H9 (cell line): ENCODE results near the gene ANAPC15. TPM values are rescaled to one million over a fixed set of nuclear protein-coding genes. Genes with fewer than 3 reads are reported as not detected.

ENCODE experiments used
- DNase-seq: peaks from one replicate; pipeline ENCODE4 v3.0.0-alpha.2; 2017
- H2AFZ ChIP-seq: one replicate; pipeline ENCODE4 v1.6.1; 2013; ENCODE audit warnings: mild to moderate bottlenecking, low read length, control low read depth, moderate library complexity
- H2AK5ac ChIP-seq: 2 replicates; pipeline ENCODE4 v1.6.1; 2013; ENCODE audit warnings: low read length, control low read depth, mixed read lengths; ENCODE audit not compliant: insufficient read length
- H2BK120ac ChIP-seq: one replicate; pipeline ENCODE4 v1.6.1; 2013; ENCODE audit warnings: low read depth, mild to moderate bottlenecking, low read length, control low read depth, inconsistent platforms; ENCODE audit not compliant: poor library complexity, severe bottlenecking
- H2BK12ac ChIP-seq: 2 replicates; pipeline ENCODE4 v1.6.1; 2013; ENCODE audit warnings: low read length, control low read depth, mixed read lengths, low read depth; ENCODE audit not compliant: insufficient read length
- H2BK15ac ChIP-seq: 2 replicates; pipeline ENCODE4 v1.6.1; 2013; ENCODE audit warnings: low read depth, low read length, control low read depth
- H2BK20ac ChIP-seq: one replicate; pipeline ENCODE4 v1.6.1; 2013; ENCODE audit warnings: low read depth, mild to moderate bottlenecking, low read length, control low read depth, inconsistent platforms; ENCODE audit not compliant: poor library complexity, severe bottlenecking
- H2BK5ac ChIP-seq: 2 replicates; pipeline ENCODE4 v1.6.1; 2013; ENCODE audit warnings: low read length, control low read depth, mixed read lengths; ENCODE audit not compliant: insufficient read length
- H3K14ac ChIP-seq: 2 replicates; pipeline ENCODE4 v1.6.1; 2013; ENCODE audit warnings: low read length, control low read depth; ENCODE audit not compliant: insufficient read depth
- H3K18ac ChIP-seq: 2 replicates; pipeline ENCODE4 v1.6.1; 2013; ENCODE audit warnings: low read depth, mild to moderate bottlenecking, mixed read lengths, low read length, control low read depth; ENCODE audit not compliant: insufficient read length
- H3K23ac ChIP-seq: 2 replicates; pipeline ENCODE4 v1.6.1; 2013; ENCODE audit warnings: low read length, control low read depth, mixed read lengths, low read depth; ENCODE audit not compliant: insufficient read length
- H3K23me2 ChIP-seq: 2 replicates; pipeline ENCODE4 v1.6.1; 2013; ENCODE audit warnings: low read depth, mild to moderate bottlenecking, mixed read lengths, low read length, control low read depth; ENCODE audit not compliant: insufficient read length, poor library complexity, severe bottlenecking
- H3K27ac ChIP-seq: 2 replicates; pipeline ENCODE4 v1.5.1; 2013; ENCODE audit warnings: low read length, control low read depth, mixed read lengths, low read depth; ENCODE audit not compliant: insufficient read length
- H3K27me3 ChIP-seq: 2 replicates; pipeline ENCODE4 v1.6.1; 2013; ENCODE audit warnings: low read length, control low read depth, inconsistent platforms; ENCODE audit not compliant: insufficient read depth
- H3K4ac ChIP-seq: 2 replicates; pipeline ENCODE4 v1.6.1; 2013; ENCODE audit warnings: low read depth, mild to moderate bottlenecking, control low read depth, inconsistent platforms, low read length, moderate library complexity
- H3K4me1 ChIP-seq: 2 replicates; pipeline ENCODE4 v1.6.1; 2013; ENCODE audit warnings: low read length, control low read depth, inconsistent platforms; ENCODE audit not compliant: insufficient read depth
- H3K4me2 ChIP-seq: 2 replicates; pipeline ENCODE4 v1.6.1; 2013; ENCODE audit warnings: low read length, control low read depth, mixed read lengths; ENCODE audit not compliant: insufficient read length, insufficient read depth
- H3K56ac ChIP-seq: 2 replicates; pipeline ENCODE4 v1.6.1; 2013; ENCODE audit warnings: low read depth, mild to moderate bottlenecking, mixed read lengths, low read length, control low read depth; ENCODE audit not compliant: insufficient read length
- H3K79me1 ChIP-seq: 2 replicates; pipeline ENCODE4 v1.6.1; 2013; ENCODE audit warnings: low read depth, mild to moderate bottlenecking, moderate library complexity, low read length, control low read depth, inconsistent platforms; ENCODE audit not compliant: insufficient read depth, poor library complexity, severe bottlenecking
- H3K79me2 ChIP-seq: 2 replicates; pipeline ENCODE4 v1.6.1; 2013; ENCODE audit warnings: low read length, control low read depth, inconsistent platforms; ENCODE audit not compliant: insufficient read depth
- H3K9ac ChIP-seq: 2 replicates; pipeline ENCODE4 v1.6.1; 2013; ENCODE audit warnings: low read length, control low read depth, mixed read lengths; ENCODE audit not compliant: insufficient read length; ENCODE audit errors: extremely low read depth
- H3K9me3 ChIP-seq: one replicate; pipeline ENCODE4 v1.6.1; 2013; ENCODE audit warnings: low read depth, low read length, inconsistent platforms; ENCODE audit not compliant: control insufficient read depth
- H3T11ph ChIP-seq: one replicate; pipeline ENCODE4 v1.6.1; 2013; ENCODE audit warnings: mild to moderate bottlenecking, low read length, control low read depth, inconsistent platforms
- H4K20me1 ChIP-seq: one replicate; pipeline ENCODE4 v1.6.1; 2013; ENCODE audit not compliant: control insufficient read depth, insufficient read length, insufficient read depth
- H4K5ac ChIP-seq: 2 replicates; pipeline ENCODE4 v1.6.1; 2013; ENCODE audit warnings: low read depth, mild to moderate bottlenecking, mixed read lengths, low read length, control low read depth; ENCODE audit not compliant: insufficient read length
- H4K8ac ChIP-seq: replicated peaks from 2 replicates; pipeline ENCODE4 v1.6.1; 2013; ENCODE audit warnings: low read length, control low read depth, mixed read lengths, low read depth; ENCODE audit not compliant: insufficient read length
- H4K91ac ChIP-seq: 2 replicates; pipeline ENCODE4 v1.6.1; 2013; ENCODE audit warnings: low read depth, mild to moderate bottlenecking, moderate library complexity, mixed read lengths, low read length, control low read depth; ENCODE audit not compliant: insufficient read length
- H3K27ac Mint-ChIP-seq, 3 experiments: 2 replicates in 2 of 3; 3 replicates in 1 of 3; pipeline ENCODE4 v1.8.0; 2020 to 2021; ENCODE audit warnings: mixed read lengths in 3 of 3, mild to moderate bottlenecking in 1 of 3, moderate library complexity in 1 of 3
- H3K27me3 Mint-ChIP-seq: 2 replicates; pipeline ENCODE4 v1.8.0; 2021; ENCODE audit warnings: low read depth, mild to moderate bottlenecking, moderate library complexity, mixed read lengths
- H3K36me3 Mint-ChIP-seq, 3 experiments: 2 replicates in 2 of 3; 3 replicates in 1 of 3; pipeline ENCODE4 v1.8.0; 2020 to 2021; ENCODE audit warnings: low read depth in 3 of 3, mixed read lengths in 3 of 3; ENCODE audit not compliant: insufficient read depth in 1 of 3
- H3K4me1 Mint-ChIP-seq, 2 experiments: 2 replicates each; pipeline ENCODE4 v1.8.0; 2020; ENCODE audit warnings: mixed read lengths in 2 of 2
- H3K4me3 Mint-ChIP-seq, 2 experiments: 2 replicates in 1 of 2; 3 replicates in 1 of 2; pipeline ENCODE4 v1.8.0; 2020 to 2021; ENCODE audit warnings: mild to moderate bottlenecking in 2 of 2, mixed read lengths in 2 of 2, moderate library complexity in 1 of 2
- H3K9me3 Mint-ChIP-seq, 2 experiments: 2 replicates in 1 of 2; 3 replicates in 1 of 2; pipeline ENCODE4 v1.8.0; 2020; ENCODE audit warnings: mild to moderate bottlenecking in 2 of 2, mixed read lengths in 2 of 2, moderate library complexity in 1 of 2
- WGBS: extraction: QIAGEN DNeasy Blood & Tissue Kit; methylation state at CpG from one replicate; pipeline ENCODE4 v1.1.7; 2013; ENCODE audit warnings: missing lambda C conversion rate, low lambda C conversion rate, mixed read lengths; ENCODE audit not compliant: insufficient read length; ENCODE audit errors: extremely low coverage; 5-methylcytosine and 5-hydroxymethylcytosine counted together
- total RNA-seq: library from RNA; stranded (reverse); gene quantifications from 2 replicates; pipeline ENCODE4 v1.2.1, GENCODE V29; 2021
- TF ChIP-seq, protein P1 (sequence below): fragments of 200-600 bp; sonication (generic); conservative IDR thresholded peaks from 3 replicates; pipeline ENCODE4 v1.8.0; 2021; ENCODE audit warnings: antibody characterized with exemption, mild to moderate bottlenecking

The ANAPC15 gene
- total RNA-seq, 1 experiment from 2014 or later, result 72.6 TPM

DNA sequence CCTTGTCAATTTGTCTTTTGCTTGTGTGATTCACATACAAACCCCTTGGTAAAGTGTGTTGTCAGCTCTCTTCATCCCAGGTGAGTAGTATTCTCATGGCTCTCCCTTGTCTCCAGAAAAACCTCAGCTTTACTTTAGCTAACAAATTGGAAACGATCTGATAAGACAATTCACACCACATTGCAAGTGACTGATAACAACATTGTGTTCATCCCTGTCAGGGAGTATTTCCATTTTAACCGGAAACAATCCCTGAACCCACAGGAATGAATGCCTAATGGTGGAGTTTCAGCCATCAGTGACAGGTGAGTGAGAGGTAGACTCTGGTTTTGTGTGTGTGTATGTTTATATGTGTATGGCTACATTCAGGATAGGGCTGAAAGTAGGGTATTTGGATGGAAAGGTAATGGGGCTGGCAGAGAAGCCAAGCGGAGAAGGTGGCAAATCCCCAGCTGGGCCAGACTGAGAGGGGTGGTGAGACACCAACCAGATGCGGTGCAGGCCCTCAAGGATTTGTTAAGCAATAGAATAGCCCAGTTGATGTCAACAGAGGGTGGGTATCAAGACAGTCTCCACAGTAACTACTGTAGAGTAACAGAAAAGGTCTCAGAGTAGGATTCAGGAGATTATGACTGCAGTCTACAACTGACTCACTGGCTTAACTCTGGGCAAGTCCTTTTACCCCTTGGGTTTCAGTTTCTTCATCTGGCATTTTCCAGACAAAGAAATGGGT, 24.3 kb downstream of the ANAPC15 start:
- Histone ChIP-seq H3K4ac (no peak overlapping the region), H2BK5ac (no peak overlapping the region), H3K23me2 (no peaks in the 10 kb centered on the region), H3T11ph (no peak overlapping the region), H3K18ac (no peak overlapping the region), H2AFZ (no peak overlapping the region), H4K20me1 (no peaks in the 10 kb centered on the region), H3K27ac (no peak overlapping the region), H3K23ac (no peak overlapping the region), H3K79me1 (no peaks in the 10 kb centered on the region), H2BK12ac (no peak overlapping the region), H2BK20ac (no peak overlapping the region), H4K5ac (no peak overlapping the region), H3K14ac (no peak overlapping the region), H3K9ac (no peak overlapping the region), H2BK120ac (no peak overlapping the region), H3K4me1 (no peaks in the 10 kb centered on the region), H4K8ac (no peak overlapping the region), H3K4me2 (no peak overlapping the region), H3K79me2 (no peaks in the 10 kb centered on the region), H2AK5ac (no peak overlapping the region), H3K27me3 (no peaks in the 10 kb centered on the region), H4K91ac (no peak overlapping the region), H3K56ac (no peak overlapping the region), H3K9me3 (no peaks in the 10 kb centered on the region), H2BK15ac (no peak overlapping the region)
- peaks cover under 1 to 8% (median 4%) of the 10 kb centered on the region in 3 experiments; a peak in 4 of 7 replicates for H3K36me3 Mint-ChIP-seq
- no peak overlapping the region for H3K4me3 Mint-ChIP-seq
- no peak overlapping the region; a peak in 1 of 7 replicates for H3K27ac Mint-ChIP-seq
- no peaks in the 10 kb centered on the region for H3K27me3 Mint-ChIP-seq
- no peaks in the 10 kb centered on the region; a peak in 1 of 5 replicates for H3K9me3 Mint-ChIP-seq
- TF ChIP-seq, protein P1, sequence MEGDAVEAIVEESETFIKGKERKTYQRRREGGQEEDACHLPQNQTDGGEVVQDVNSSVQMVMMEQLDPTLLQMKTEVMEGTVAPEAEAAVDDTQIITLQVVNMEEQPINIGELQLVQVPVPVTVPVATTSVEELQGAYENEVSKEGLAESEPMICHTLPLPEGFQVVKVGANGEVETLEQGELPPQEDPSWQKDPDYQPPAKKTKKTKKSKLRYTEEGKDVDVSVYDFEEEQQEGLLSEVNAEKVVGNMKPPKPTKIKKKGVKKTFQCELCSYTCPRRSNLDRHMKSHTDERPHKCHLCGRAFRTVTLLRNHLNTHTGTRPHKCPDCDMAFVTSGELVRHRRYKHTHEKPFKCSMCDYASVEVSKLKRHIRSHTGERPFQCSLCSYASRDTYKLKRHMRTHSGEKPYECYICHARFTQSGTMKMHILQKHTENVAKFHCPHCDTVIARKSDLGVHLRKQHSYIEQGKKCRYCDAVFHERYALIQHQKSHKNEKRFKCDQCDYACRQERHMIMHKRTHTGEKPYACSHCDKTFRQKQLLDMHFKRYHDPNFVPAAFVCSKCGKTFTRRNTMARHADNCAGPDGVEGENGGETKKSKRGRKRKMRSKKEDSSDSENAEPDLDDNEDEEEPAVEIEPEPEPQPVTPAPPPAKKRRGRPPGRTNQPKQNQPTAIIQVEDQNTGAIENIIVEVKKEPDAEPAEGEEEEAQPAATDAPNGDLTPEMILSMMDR, result no peak
- H3K4me1 Mint-ChIP-seq, result peaks cover 21 to 22% of the 10 kb centered on the region in 2 experiments
- no CpG with 5 or more reads among the region's 4 CpGs for WGBS
- DNase-seq, result no peak
